ENCODE measurements around the gene RNF126.

DNA sequence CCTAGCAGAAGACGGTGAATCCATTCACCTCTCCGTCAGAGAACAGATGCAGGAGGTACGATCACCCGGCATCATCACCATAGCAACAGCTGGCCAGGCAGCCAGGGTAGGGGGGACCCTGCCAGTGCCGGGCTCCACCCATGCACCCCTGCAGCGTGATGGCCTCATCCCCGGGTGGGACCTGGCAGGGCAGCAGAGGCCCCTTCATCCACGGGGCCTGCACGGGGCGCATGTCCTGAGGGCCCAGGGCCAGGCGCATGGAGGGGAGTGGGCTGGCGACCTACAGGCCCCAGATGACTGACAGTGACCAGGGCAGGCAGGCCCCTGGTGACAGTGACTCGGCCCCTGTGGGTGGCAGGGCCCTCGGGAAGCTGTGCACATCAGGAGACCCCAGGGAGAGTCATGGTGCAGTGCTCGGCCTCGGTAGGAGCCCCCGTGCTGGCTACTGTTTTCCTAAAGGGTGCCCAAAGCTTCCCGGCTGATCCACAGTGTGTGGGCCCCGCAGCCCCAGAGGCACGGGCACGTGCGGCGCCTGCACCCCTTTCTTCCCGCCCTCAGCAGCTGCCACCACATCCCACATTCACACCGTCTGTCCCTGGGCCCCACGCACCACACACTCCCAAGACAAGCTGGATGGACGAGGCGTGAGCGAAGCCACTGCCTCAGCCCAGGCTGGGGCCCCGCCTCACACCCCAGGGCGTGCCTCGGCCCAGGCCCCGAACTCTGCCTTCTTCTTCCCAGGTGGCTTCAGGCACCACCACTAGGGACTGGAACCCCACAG is 4.8 kb downstream of the RNF126 start:
- TF ChIP-seq, protein P1, sequence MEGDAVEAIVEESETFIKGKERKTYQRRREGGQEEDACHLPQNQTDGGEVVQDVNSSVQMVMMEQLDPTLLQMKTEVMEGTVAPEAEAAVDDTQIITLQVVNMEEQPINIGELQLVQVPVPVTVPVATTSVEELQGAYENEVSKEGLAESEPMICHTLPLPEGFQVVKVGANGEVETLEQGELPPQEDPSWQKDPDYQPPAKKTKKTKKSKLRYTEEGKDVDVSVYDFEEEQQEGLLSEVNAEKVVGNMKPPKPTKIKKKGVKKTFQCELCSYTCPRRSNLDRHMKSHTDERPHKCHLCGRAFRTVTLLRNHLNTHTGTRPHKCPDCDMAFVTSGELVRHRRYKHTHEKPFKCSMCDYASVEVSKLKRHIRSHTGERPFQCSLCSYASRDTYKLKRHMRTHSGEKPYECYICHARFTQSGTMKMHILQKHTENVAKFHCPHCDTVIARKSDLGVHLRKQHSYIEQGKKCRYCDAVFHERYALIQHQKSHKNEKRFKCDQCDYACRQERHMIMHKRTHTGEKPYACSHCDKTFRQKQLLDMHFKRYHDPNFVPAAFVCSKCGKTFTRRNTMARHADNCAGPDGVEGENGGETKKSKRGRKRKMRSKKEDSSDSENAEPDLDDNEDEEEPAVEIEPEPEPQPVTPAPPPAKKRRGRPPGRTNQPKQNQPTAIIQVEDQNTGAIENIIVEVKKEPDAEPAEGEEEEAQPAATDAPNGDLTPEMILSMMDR (IDR thresholded peaks at IDR 0.05; ENCODE audit: borderline replicate concordance, extremely low read depth, low read length, poor library complexity, severe bottlenecking) = no peak
- no peak for TF ChIP-seq EZH2 (IDR thresholded peaks at IDR 0.05; ENCODE audit: borderline replicate concordance, low read depth, low read length, severe bottlenecking)
